HL-60/S4 (cell line): ENCODE results near the gene PIKFYVE.
"Not testable (repeated sequence)": the region's sequence is repeated elsewhere in the genome, so short reads cannot be mapped to it uniquely, and the experiment has no call there.

Experiments
- in situ Hi-C: fragments of 300-500 bp; cut with MboI; formaldehyde crosslinking; loops from 2 replicates; pipeline ENCODE4 v1.14.3; 2022; ENCODE audit warnings: low sequenced_read_pairs

The PIKFYVE gene

DNA sequence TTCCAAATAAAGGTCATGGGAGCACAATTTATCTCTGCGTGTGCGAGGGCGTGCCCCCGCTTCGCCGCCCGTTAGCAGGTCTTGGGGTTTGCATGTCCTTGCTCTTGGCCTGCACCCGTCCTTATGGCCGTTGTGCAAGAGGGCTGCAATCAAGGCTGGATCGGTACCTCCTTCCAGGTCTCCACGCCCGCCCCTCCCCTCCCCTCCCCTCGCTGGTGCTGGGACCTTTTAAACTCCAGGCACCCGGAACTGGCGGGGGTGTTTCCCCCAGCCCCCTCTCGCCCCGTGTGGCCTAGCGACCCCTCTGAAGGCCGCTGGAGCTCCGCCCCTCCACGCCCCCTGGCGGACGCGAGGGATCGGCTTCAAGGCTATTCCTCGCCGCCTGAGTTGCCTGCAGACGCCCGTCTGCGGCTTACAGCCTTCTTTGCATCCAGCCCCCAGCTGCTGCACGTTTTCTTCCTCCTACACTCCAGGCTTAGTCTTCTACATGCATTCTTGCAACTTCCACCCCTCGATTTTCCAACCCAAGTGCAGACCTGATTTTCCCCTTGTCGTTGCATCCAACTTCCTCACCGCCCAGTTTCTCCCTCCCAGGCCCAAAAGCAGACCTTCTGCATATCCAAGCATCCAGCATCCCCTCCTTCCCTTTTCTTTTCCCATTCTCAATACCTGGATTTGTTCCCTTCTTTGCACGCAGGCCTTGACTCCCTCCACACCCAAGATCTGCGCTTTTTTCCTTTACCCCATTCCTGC lies 11.8 kb upstream of the PIKFYVE start:
- in situ Hi-C loops, result no loop called here

DNA sequence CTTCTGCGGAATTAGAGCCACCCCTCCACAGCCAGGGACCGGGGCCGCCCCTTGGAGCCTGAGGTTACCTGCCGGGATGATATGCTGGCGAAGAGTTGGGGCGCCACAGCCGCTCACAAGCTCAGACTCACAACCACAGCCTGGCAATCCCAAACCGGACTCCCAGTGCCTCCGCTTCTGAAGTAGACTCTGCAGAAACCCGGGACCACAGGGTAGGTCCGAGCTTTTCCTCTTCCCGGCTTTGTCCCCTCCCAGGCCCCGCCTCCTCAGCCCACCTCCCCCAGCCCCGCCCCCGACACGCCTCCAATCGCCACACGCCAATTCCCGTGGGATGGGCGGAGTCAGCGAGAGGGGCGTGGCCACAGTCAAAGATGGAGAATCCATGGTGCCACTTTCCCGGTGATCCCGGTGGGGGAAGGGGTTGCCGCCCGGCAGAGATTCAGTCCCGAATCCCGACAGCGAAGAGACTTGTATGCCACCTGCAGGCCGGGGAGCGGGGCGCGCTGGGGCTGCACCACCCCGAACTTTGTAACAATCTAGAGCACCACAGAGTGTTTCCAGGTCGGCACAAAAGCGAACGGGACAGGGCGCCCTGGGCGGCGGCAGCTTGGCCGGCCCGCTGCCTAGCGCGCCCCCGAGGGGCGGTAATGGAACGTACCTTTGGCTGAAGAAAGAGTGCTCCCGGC lies 11.0 kb upstream of the PIKFYVE start, which contains the start of gene IDH1:
Gene IDH1 (minus strand): TSS at position 201 of the 686 bp plus-strand sequence. CDS start 3,520 bp downstream, outside the sequence.
- in situ Hi-C loops, result no loop called here

DNA sequence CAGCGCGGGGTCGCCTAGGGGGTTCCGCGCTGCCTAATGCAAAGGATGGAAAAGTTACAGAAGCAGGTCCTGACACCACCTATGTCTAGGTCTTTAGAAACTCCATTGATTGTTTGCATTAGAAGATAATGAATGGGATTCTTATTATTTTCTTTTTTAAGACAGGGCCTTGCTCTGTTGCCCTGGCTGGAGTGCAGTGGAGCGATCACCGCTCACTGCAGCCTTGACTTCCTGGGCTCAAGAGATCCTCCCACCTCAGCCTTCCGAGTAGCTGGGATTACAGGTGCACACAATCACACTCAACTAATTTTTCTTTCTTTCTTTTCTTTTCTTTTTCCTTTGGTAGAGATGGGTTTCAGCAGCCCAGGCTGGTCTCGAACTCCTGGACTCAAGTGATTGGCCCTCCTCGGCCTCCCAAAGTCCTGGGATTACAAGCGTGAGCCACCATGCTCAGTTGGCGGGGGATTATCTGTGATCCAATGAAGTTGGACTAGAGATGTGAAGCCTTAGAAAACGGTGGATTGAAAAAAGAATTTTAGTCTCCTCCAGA lies 10.4 kb upstream of the PIKFYVE start:
- in situ Hi-C loops, result no loop called here

DNA sequence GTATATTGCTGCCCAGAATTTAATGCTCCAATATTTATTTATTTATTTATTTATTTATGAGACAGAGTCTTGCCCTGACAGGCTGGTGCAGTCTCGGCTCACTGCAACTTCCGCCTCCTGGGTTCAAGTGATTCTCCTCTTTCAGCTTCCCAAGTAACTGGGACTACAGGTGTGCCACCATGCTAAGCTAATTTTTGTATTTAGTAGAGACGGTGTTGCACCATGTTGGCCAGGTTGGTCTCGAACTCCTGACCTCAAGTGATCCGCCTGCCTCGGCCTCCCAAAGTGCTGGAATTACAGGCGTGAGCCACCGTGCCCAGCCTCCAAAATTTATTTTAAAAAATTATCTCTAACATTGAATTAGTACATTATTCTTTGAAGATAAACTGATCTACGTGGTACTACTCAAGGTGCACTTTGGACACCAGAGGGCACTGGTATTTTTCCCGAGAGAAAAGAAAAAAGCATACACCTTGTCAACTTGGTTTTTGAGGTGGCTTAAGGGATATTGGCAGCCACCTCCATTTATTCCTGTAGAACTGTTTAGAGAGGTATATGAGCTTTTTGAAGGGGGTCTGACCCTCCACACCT lies 9.8 kb upstream of the PIKFYVE start:
- in situ Hi-C loops, result no loop called here

DNA sequence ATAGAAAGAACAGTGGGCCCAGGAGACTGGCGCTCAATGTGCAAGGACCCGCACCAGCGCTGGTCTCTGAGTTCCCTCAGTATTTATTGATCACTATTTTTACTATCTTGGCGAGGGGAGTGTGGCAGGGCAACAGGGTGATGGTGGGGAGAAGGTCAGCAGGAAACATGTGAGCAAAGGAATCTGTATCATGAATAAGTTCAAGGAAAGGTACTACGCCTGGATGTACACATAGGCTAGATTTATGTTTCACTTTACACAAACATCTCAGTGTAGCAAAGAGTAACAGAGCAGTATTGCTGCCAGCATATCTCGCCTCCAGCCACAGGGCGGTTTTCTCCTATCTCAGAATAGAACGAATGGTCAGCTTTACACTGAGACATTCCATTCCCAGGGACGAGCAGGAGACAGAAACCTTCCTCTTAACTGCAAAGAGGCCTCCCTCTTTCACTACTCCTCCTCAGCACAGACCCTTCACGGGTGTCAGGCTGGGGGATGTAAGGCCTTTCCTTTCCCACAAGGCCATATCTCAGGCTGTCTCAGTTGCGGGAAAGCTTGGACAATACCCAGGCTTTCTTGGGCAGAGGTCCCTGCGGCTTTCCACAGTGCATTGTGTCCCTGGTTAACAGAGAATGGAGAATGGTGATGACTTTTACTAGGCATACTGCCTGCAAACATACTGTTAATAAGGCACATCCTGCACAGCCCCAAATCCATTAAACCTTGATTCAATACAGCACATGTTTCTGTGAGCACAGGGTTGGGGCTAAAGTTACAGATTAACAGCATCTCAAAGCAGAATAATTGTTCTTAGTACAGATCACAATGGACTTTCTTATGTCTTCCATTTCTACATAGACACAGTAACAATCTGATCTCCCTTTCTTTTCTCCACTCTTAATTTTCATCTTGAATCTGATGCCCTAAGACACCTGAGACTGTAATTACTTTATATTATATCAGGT lies 8.9 kb upstream of the PIKFYVE start:
- in situ Hi-C loops, result not testable (repeated sequence)

DNA sequence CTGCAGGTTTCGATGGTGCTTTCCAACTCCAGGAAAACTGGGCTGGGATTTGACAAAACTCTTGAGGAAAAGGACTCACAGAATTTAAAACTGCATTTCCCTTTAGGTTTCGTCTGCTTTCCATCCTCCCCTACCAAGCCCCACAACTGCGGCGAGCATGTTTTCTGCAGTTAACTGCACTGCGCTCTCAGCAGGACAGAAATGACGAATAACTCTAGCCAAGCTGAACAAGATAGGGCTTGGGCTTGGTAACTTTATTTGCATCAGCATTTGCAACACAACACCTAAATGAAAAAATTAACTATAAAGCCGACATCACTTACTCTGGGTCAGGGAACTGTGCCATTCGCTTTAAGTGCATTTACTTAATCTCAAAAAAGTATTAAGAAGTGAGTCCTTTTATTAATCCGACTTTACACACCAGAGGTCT lies 669 bp upstream of the PIKFYVE start:
- in situ Hi-C loops, result no loop called here

DNA sequence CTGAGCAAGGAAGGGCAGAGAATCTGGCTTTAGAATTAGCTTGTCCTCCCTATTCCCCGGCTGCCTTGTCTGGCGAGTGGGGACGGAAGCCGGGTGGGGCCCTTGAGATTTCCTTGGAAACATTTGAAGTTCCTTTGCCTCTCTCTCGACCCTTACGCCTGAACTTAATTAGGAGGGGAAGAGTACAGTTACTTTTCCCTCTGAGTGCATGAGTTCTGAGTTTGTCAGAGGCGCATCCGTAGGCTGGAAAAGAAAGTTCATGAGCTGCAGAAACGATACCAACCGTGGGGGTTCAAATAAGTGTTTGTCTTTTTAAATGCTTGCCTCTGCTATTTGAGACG lies 468 bp downstream of the PIKFYVE start:
- in situ Hi-C loops, result no loop called here

DNA sequence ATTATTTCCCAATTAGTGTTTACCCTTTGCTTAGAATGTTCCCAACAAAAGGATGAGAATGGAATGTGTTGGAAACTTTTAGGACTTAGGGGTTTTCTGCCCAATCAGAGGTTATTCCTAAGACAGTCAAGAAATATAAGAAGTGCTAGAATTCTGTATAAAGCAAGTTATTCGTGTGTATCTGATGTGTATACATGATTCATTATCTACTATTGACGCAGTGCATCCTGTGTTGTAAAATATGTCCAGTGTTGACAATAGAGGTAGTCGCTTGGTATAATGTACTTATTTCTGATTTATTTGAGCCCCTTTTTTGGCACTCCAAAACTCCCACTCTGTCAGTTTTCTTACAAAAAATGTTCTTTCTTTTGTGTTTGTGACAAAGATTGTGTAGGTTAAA lies 881 bp downstream of the PIKFYVE start:
- in situ Hi-C loops, result no loop called here

DNA sequence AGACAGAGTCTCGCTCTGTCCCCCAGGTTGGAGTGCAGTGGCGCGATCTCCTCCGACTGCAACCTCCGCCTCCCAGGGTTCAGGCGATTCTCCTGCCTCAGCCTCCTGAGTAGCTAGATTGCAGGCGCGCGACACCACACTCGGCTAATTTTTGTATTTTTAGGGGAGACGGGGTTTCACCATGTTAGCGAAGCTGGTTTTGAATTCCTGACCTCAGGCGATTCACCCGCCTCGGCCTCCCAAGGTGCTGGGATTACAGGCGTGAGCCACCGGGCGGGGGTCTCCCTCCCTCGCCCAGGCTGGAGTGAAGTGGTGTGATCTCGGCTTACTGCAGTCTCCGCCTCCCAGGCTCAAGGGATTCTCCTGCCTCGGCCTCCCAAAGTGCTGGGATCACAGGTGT lies 1.5 kb downstream of the PIKFYVE start:
- in situ Hi-C loops, result not testable (repeated sequence)

DNA sequence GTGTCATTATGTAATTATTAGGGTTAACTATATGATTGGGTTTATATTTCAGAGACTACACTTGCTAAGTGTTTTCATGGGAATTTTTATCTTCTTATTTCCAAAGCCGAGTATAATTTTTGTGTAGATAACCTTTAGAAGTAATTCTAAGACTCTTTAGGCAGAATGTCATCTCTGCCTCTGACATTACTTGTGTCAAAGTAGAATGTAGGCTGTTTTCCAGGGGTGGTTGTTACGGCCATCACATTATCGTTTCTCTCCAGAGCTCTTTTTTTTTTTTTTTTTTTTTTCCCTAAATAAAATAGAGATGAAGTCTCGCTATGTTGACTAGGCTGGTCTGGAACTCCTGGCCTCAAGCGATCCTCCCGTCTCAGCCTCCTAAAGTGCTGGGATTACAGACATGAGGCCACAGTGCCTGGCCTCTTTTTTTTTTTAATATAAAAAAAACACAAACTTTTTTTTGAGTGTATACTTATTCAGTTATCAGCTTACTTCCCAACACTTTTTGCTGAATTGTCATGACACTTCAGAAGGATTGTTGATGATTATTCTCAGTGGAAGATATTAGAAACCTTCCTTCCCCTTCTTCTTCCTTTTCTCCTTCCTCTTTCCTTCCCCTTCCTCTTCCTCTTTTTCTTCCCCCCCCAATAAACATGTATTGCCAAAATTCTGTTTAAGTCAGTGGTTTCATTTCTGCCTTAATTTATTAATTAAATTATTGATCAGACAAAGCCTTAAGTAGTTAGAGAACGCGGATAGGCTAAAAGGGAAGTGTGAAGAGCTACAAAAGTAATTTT lies 2.3 kb downstream of the PIKFYVE start:
- in situ Hi-C loops, result no loop called here

DNA sequence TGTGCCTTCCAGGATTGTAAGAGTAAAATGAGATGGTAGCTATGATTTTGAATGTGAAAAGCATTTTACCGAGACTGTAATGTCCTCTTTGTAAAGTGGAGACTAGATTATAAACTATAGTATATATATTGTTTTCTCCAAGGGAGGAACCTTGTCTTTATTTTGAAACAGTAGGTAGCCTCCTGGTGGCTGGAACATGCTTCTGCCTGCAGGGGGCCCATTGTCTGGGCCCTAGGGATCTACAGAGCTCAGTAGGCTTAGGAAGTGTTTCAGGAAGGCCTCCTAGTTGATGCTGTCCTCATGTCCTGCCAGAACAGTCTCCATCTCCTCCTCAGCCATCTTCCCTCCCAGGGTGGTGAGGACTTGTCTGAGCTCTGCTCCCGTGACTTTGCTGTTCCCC lies 3.0 kb downstream of the PIKFYVE start:
- in situ Hi-C loops, result no loop called here

DNA sequence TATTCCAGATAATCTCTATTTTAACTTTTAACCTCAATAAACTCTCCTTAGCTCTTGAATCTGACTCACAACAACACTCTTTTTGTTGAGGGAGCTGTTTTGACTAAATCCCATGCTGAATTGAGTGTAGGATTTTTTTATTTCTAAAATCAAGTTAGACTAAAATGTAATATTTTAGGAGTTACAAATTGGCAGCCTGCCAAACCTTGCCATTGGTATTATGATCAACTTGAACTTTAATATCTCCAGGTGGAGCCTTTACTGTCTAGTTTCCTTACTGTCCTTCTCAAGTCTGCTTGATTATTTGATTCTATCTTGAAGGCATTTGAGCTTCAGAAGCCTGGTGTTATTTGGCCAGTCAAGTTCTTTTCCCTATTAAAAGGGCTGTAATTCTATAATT lies 8.7 kb downstream of the PIKFYVE start:
- in situ Hi-C loops, result no loop called here

DNA sequence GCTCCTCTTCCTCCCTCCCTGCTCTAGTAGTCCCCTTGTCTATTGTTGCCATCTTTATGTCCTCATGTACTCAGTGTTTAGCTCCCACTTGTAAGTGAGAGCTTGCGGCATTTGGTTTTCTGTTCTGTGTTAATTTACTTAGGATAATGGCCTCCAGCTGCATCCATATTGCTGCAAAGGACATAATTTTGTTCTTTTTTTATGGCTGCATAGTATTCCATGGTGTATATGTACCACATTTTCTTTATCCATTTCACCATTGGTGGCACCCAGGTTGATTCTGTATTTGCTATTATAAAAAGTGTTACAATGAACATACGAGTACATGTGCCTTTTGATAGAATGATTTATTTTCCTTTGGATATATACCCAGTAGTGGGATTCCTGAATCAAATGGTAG lies 12.5 kb downstream of the PIKFYVE start:
- in situ Hi-C loops, result no loop called here

DNA sequence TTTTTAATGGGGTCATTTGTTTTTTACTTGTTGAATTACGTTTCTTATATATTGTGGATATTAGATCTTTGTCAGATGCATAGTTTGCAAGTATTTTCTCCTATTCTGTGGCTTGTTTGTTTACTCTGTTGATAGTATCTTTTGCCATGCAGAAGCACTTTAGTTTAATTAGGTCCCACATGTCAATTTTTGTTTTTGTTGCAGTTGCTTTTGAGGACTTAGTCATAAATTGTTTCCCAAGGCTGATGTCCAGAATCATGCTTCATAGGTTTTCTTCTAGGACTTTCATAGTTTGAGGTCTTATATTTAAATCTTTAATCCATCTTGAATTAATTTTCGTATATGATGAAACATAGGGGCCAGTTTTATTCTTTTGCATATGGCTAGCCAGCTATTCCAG lies 13.2 kb downstream of the PIKFYVE start:
- in situ Hi-C loops, result no loop called here

DNA sequence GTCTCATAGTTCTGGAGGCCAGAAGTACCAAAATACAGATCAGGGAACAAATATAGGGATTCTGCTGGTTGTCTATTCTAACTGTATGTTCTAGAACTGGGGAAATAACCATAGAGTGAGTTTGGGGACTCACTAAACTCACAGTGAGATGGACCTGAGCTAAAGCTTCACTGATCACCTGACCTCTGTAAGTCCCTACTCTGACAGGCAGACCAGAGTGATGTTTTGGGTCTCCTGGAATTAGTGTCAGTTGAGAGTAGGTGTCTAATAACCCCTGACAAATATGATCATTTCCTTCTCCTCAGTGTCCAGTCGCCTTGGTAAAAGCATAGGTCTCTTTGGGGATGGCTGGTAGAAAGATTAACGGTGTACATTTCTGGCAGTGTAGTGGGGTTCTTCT lies 14.2 kb downstream of the PIKFYVE start:
- in situ Hi-C loops, result no loop called here

DNA sequence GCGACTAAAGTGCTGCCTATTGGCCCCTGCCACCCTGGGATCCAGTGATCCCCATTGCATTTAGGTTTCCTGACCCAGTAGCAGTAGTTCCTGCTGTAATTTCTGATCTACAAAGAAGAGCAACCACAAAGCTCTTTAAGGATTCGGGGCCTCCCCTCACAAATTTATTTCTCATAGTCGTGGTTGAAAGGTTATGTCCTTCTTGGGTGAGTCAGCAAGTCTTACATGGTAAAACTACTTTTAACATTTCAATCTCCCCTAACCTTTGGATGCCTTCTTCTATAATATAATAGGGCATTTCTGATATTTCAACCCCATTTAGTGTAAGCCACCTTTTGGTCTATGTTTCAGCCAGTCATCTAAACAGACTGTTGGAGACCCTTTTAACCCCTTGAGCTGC lies 14.9 kb downstream of the PIKFYVE start:
- in situ Hi-C loops, result no loop called here

DNA sequence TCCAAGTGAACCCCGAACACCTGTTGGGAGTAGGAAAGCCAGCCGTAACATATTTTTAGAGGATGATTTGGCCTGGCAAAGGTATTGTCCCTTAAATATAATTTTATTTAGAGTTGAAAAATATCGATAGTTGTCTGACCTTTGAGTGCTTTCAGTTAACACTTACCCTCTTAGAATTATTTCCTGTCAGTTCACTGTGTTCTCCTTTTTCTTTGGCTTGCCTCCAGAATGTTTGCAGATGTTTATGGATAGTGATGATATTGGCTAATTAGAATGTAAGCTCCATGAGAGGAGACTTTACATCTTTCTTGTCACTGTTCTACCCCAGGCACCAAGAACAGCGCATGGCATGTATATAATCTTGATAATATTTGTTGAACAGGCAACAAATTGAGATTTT lies 19.8 kb downstream of the PIKFYVE start:
- in situ Hi-C loops, result no loop called here

DNA sequence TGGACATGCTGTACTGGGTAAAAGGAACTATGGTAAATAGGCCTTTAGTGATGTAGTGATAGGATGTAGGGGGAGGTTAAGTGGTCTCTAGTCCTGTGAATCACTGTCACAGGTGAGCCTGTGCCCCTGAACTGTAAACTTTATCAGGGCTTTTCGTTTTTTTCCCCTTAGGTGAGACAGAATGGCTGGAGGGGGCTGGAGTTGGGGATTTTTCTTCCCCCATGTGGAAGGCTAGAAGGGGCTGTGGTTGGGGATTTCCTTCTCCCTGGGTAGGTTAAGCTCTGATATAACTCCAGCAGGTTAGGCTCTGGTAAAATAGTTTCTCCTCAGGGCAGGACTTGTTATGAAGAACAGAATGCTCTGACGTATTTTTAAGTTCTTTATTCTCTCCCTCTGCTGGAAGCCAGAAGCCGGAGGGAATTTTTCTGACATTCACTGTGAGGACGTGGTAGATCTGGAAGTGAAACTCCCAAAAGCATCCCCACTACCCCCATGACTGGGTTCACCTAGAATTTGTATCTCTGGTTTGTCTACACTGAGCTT lies 28.5 kb downstream of the PIKFYVE start:
- in situ Hi-C loops, result no loop called here

DNA sequence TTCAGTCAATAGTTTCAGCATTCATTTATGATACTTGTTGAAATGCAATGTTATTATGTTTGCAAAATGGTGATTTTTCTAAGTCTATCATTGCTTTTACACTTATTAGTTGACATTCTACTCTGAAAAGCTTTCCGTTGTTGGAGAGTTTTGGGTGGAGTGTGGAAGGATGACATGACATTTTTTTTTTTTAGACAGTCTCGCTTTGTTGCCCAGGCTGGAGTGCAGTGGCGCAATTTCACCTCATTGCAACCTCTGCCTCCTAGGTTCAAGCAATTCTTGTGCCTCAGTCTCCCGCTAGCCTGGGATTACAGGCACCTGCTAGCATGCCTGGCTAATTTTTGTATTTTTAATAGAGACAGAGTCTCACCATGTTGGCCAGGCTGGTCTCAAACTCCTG lies 29.8 kb downstream of the PIKFYVE start:
- in situ Hi-C loops, result no loop called here

DNA sequence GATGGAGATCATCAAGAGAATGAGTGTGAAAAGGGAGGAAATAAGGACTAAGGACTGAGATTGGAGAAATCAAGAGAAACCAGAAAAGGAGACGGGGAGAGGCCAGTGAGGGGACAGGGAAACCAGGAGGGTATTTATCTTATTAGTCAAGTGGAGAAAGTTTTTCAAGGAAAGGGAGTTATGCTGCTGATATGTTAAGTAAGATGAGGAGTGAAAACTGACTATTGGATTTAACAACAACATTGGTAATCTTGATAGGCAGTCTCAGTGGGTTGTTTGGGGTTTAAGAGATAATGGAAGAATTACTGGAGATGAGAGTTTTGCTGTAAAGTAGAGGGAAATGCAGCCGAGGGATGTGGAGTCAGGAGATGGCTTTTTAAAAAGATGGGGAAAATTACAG lies 30.6 kb downstream of the PIKFYVE start:
- in situ Hi-C loops, result no loop called here
